HL-60 (cell line): ENCODE results near the gene TOMM40.

ENCODE experiments used
- CTCF ChIP-seq: IDR thresholded peaks from one replicate; pipeline ENCODE4 v1.5.1; 2011; ENCODE audit warnings: low read length, control low read depth, inconsistent platforms; ENCODE audit not compliant: insufficient read depth
- REST ChIP-seq: IDR thresholded peaks from 2 replicates; pipeline ENCODE4 v1.6.1; 2012; ENCODE audit warnings: low read depth; ENCODE audit not compliant: insufficient replicate concordance

- no peak for TF ChIP-seq REST
- no peak for TF ChIP-seq CTCF
Measured at GRCh38 chr19:44908836-44909261, 17.8 kb downstream of the TOMM40 start.
